ENCODE measurements around the gene RHBDF2. TPM values are rescaled to one million over a fixed set of nuclear protein-coding genes. Genes with fewer than 3 reads are reported as not detected.

The RHBDF2 gene
- polyA plus RNA-seq, 4 donors, result 2.0 to 43.2 (median 10.9) TPM

DNA sequence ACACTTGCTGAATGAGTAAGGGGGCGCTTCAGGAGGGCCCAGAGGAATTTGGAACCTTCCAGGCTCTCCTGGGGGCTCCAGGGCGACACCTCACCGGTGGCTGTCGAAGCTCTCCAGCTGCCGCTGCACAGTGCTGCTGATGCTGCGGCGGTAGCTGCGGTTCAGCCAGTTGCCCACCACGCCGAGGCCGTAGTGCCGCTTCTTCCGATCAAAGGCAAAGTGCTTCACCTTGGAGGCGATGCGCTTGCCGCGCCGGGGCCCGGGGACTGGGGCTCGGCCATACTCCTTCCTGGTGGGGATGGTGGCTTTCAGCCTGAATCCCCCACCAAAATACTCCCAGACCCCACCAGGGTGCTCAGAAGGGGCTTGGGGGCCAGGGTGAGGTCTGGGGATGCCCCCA is 24.5 kb downstream of the RHBDF2 start:
- peaks cover 3 to 87% (median 7%) of the 10 kb centered on the region in 3 donors for H3K36me3 ChIP-seq (ENCODE audit: control insufficient read depth in 3 of 3, insufficient read depth in 2 of 3, low read depth in 1 of 3, low read length in 3 of 3)
- H3K4me3 ChIP-seq (ENCODE audit: low read depth in 1 of 3, low read length in 3 of 3), result no peak overlapping the region
- DNase-seq, result no peak
- H3K4me1 ChIP-seq (ENCODE audit: control insufficient read depth in 3 of 3, insufficient read depth in 2 of 3, low read depth in 1 of 3, low read length in 2 of 3), result peaks cover 0 to 7% (median 0%) of the 10 kb centered on the region in 3 donors
- FAIRE-seq, result no peak
- no peak overlapping the region for H3K27ac ChIP-seq (ENCODE audit: low read depth in 1 of 3, low read length in 2 of 3)
- no peaks in the 10 kb centered on the region for H3K27me3 ChIP-seq (ENCODE audit: control insufficient read depth in 3 of 3, insufficient read depth in 3 of 3, low read length in 3 of 3)
- 95 to 96% (median 96%) methylated on average over 18 to 20 of the region's 20 CpGs for WGBS, 3 donors
- H3K9me3 ChIP-seq (ENCODE audit: control insufficient read depth in 2 of 2, insufficient read depth in 1 of 2, low read depth in 1 of 2, low read length in 1 of 2), result no peaks in the 10 kb centered on the region

DNA sequence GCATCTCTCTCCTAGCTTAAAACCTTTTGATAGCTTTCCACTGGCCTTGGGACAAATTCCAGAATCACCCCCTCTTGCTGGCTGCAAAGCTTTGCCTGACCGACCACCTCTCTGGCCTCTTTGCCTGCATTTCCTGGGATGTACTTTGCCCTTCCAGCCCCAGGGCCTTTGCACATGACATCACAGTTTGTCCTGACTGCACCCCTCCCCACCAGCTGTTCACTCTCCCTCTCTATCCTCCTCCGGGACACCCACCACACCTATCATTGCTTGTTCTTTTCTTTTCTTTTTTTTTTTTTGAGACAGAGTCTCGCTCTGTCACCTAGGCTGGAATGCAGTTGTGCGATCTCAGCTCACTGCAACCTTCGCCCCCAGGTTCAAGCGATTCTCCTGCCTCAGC is 25.9 kb downstream of the RHBDF2 start:
- DNase-seq, result no peak
- 95 to 97% (median 96%) methylated on average over 6 of the region's 6 CpGs for WGBS, 3 donors
- Histone ChIP-seq H3K36me3 (ENCODE audit: control insufficient read depth in 3 of 3, insufficient read depth in 2 of 3, low read depth in 1 of 3, low read length in 3 of 3) (peaks cover 3 to 89% (median 7%) of the 10 kb centered on the region in 3 donors), H3K27ac (ENCODE audit: low read depth in 1 of 3, low read length in 2 of 3) (no peak overlapping the region), H3K27me3 (ENCODE audit: control insufficient read depth in 3 of 3, insufficient read depth in 3 of 3, low read length in 3 of 3) (no peaks in the 10 kb centered on the region), H3K9me3 (ENCODE audit: control insufficient read depth in 2 of 2, insufficient read depth in 1 of 2, low read depth in 1 of 2, low read length in 1 of 2) (no peaks in the 10 kb centered on the region), H3K4me3 (ENCODE audit: low read depth in 1 of 3, low read length in 3 of 3) (no peak overlapping the region), H3K4me1 (ENCODE audit: control insufficient read depth in 3 of 3, insufficient read depth in 2 of 3, low read depth in 1 of 3, low read length in 2 of 3) (peaks cover 0 to 1% (median 0%) of the 10 kb centered on the region in 3 donors)
- no peak for FAIRE-seq

DNA sequence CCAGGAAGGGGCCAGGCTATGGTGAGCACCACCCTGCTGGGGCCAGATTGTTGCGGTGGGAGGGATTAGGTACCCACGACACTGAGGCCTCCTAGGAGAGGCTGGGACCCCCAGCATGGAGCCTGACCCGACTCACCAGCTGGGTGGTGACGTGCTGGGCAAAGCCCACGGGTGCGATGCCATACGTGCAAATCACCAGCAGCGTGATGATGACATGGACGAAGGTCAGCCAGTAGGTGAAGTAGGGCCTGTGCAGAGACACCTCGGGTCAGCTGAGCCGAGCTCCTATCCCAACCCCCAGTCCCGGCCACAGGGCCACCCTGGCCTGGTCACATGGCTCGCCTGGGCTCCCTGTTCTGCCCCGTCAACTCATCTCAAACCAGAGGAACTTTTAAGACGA is 26.3 kb downstream of the RHBDF2 start:
- Histone ChIP-seq H3K9me3 (ENCODE audit: control insufficient read depth in 2 of 2, insufficient read depth in 1 of 2, low read depth in 1 of 2, low read length in 1 of 2) (no peaks in the 10 kb centered on the region), H3K27ac (ENCODE audit: low read depth in 1 of 3, low read length in 2 of 3) (no peak overlapping the region), H3K27me3 (ENCODE audit: control insufficient read depth in 3 of 3, insufficient read depth in 3 of 3, low read length in 3 of 3) (no peaks in the 10 kb centered on the region), H3K4me3 (ENCODE audit: low read depth in 1 of 3, low read length in 3 of 3) (no peak overlapping the region), H3K4me1 (ENCODE audit: control insufficient read depth in 3 of 3, insufficient read depth in 2 of 3, low read depth in 1 of 3, low read length in 2 of 3) (peaks cover 0 to 5% (median 0%) of the 10 kb centered on the region in 3 donors), H3K36me3 (ENCODE audit: control insufficient read depth in 3 of 3, insufficient read depth in 2 of 3, low read depth in 1 of 3, low read length in 3 of 3) (peaks cover 3 to 91% (median 7%) of the 10 kb centered on the region in 3 donors)
- FAIRE-seq (no peak), DNase-seq (no peak)
- WGBS, 3 donors, result 92 to 97% (median 96%) methylated on average over 14 to 15 of the region's 15 CpGs

DNA sequence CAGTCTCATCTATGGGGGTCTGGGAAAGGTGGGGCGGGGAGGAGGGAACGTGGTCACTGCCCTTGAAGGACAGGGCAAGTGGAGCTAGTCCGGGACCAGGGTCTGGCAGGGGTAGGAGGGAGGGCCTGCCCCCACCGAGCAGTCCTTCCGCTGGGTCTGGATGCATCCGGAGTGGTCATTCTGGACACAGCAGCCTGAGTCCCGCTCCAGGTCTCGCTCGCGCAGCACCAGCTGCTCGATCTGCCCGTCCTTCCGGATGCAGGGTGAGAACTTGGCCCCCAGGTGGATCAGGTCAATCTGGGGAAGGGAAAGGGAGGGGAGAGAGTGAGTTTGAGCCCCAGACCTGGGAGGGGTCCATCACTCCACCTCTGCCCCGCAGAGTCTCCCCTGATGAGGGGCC is 27.0 kb downstream of the RHBDF2 start:
- no peaks in the 10 kb centered on the region for H3K27me3 ChIP-seq (ENCODE audit: control insufficient read depth in 3 of 3, insufficient read depth in 3 of 3, low read length in 3 of 3)
- 95 to 97% (median 97%) methylated on average over 12 to 14 of the region's 14 CpGs for WGBS, 3 donors
- no peak overlapping the region for H3K27ac ChIP-seq (ENCODE audit: low read depth in 1 of 3, low read length in 2 of 3)
- H3K4me3 ChIP-seq (ENCODE audit: low read depth in 1 of 3, low read length in 3 of 3), result no peak overlapping the region
- no peaks in the 10 kb centered on the region for H3K9me3 ChIP-seq (ENCODE audit: control insufficient read depth in 2 of 2, insufficient read depth in 1 of 2, low read depth in 1 of 2, low read length in 1 of 2)
- DNase-seq, result no peak
- H3K36me3 ChIP-seq (ENCODE audit: control insufficient read depth in 3 of 3, insufficient read depth in 2 of 3, low read depth in 1 of 3, low read length in 3 of 3), result peaks cover 3 to 90% (median 7%) of the 10 kb centered on the region in 3 donors
- FAIRE-seq, result no peak
- peaks cover 0 to 10% (median 0%) of the 10 kb centered on the region in 3 donors for H3K4me1 ChIP-seq (ENCODE audit: control insufficient read depth in 3 of 3, insufficient read depth in 2 of 3, low read depth in 1 of 3, low read length in 2 of 3)

DNA sequence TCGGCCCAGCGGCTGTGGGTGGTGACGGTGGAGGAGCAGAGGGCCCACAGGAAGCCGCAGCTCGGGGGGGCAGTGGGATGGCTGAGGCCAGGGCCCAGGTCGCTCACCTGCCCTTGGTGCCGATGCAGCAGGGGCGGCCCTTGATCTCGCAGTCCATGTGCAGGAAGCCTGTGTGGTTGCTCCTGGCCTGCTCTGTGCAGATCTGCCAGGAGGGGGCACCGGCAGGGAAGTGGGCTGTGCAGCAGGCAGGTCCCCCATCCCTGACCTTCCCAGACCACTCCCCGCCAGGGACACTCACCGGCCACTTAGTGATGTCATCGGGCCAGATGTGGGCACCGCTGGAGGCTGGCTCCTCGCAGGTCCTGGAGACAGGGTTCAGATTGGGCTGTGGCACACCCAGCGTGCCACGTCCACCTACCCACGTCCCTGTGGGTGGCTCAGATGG is 27.7 kb downstream of the RHBDF2 start:
- Histone ChIP-seq H3K4me3 (ENCODE audit: low read depth in 1 of 3, low read length in 3 of 3) (no peak overlapping the region), H3K27ac (ENCODE audit: low read depth in 1 of 3, low read length in 2 of 3) (no peak overlapping the region), H3K27me3 (ENCODE audit: control insufficient read depth in 3 of 3, insufficient read depth in 3 of 3, low read length in 3 of 3) (no peaks in the 10 kb centered on the region), H3K4me1 (ENCODE audit: control insufficient read depth in 3 of 3, insufficient read depth in 2 of 3, low read depth in 1 of 3, low read length in 2 of 3) (peaks cover 0 to 10% (median 0%) of the 10 kb centered on the region in 3 donors), H3K9me3 (ENCODE audit: control insufficient read depth in 2 of 2, insufficient read depth in 1 of 2, low read depth in 1 of 2, low read length in 1 of 2) (no peaks in the 10 kb centered on the region), H3K36me3 (ENCODE audit: control insufficient read depth in 3 of 3, insufficient read depth in 2 of 3, low read depth in 1 of 3, low read length in 3 of 3) (peaks cover 0 to 90% (median 5%) of the 10 kb centered on the region in 3 donors)
- DNase-seq, result no peak
- 83 to 88% (median 85%) methylated on average over 15 to 18 of the region's 18 CpGs for WGBS, 3 donors
- FAIRE-seq, result no peak

DNA sequence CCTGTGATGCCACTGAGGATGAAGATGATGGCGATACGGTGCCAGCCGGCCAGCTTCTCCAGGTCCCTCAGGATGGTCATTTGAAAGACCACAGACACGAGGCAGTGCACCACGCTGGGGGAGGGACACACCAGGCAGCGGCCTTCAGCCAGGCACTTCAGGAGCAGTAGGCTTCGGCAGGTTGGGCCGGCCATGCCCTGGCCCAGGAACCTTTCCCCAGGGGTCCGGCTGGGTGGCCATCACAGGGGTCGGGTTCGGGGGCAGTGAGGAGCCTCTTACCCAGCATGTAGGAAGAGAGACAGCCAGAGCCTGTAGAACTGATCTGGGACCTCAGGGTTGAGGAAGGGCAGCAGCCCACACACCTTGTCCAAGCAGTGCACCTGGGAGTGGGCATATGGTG is 28.5 kb downstream of the RHBDF2 start:
- Histone ChIP-seq H3K4me1 (ENCODE audit: control insufficient read depth in 3 of 3, insufficient read depth in 2 of 3, low read depth in 1 of 3, low read length in 2 of 3) (peaks cover 0 to 10% (median 0%) of the 10 kb centered on the region in 3 donors), H3K27ac (ENCODE audit: low read depth in 1 of 3, low read length in 2 of 3) (no peak overlapping the region), H3K36me3 (ENCODE audit: control insufficient read depth in 3 of 3, insufficient read depth in 2 of 3, low read depth in 1 of 3, low read length in 3 of 3) (peaks cover 0 to 82% (median 5%) of the 10 kb centered on the region in 3 donors), H3K9me3 (ENCODE audit: control insufficient read depth in 2 of 2, insufficient read depth in 1 of 2, low read depth in 1 of 2, low read length in 1 of 2) (no peaks in the 10 kb centered on the region), H3K27me3 (ENCODE audit: control insufficient read depth in 3 of 3, insufficient read depth in 3 of 3, low read length in 3 of 3) (no peaks in the 10 kb centered on the region), H3K4me3 (ENCODE audit: low read depth in 1 of 3, low read length in 3 of 3) (no peak overlapping the region)
- DNase-seq, result no peak
- FAIRE-seq, result no peak
- WGBS, 3 donors, result 93 to 97% (median 96%) methylated on average over 10 to 11 of the region's 11 CpGs

DNA sequence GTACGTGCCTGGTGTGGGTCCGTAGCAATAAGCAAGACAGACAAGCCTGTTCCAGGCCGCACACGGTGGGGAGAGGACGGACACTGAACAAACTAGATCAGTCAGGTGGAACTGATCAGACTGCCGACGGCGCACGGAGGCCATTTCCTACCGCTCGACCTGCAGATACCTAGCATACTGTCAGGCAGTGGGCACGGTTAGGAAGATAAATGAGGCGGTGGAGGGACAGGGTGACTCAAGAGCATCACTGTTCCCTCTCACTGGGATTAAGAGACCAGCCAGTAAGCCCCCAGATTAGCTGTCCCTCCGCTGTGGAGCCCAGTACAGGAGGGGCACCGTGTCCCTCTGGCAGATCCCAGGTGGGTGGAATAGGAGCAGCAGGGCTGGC is 29.0 kb downstream of the RHBDF2 start:
- Histone ChIP-seq H3K4me1 (ENCODE audit: control insufficient read depth in 3 of 3, insufficient read depth in 2 of 3, low read depth in 1 of 3, low read length in 2 of 3) (peaks cover 0 to 10% (median 0%) of the 10 kb centered on the region in 3 donors), H3K9me3 (ENCODE audit: control insufficient read depth in 2 of 2, insufficient read depth in 1 of 2, low read depth in 1 of 2, low read length in 1 of 2) (no peaks in the 10 kb centered on the region), H3K27me3 (ENCODE audit: control insufficient read depth in 3 of 3, insufficient read depth in 3 of 3, low read length in 3 of 3) (no peaks in the 10 kb centered on the region), H3K36me3 (ENCODE audit: control insufficient read depth in 3 of 3, insufficient read depth in 2 of 3, low read depth in 1 of 3, low read length in 3 of 3) (peaks cover 0 to 77% (median 5%) of the 10 kb centered on the region in 3 donors), H3K27ac (ENCODE audit: low read depth in 1 of 3, low read length in 2 of 3) (no peak overlapping the region), H3K4me3 (ENCODE audit: low read depth in 1 of 3, low read length in 3 of 3) (no peak overlapping the region)
- 93% methylated on average over 15 of the region's 15 CpGs for WGBS, 3 donors
- DNase-seq (no peak), FAIRE-seq (no peak)

DNA sequence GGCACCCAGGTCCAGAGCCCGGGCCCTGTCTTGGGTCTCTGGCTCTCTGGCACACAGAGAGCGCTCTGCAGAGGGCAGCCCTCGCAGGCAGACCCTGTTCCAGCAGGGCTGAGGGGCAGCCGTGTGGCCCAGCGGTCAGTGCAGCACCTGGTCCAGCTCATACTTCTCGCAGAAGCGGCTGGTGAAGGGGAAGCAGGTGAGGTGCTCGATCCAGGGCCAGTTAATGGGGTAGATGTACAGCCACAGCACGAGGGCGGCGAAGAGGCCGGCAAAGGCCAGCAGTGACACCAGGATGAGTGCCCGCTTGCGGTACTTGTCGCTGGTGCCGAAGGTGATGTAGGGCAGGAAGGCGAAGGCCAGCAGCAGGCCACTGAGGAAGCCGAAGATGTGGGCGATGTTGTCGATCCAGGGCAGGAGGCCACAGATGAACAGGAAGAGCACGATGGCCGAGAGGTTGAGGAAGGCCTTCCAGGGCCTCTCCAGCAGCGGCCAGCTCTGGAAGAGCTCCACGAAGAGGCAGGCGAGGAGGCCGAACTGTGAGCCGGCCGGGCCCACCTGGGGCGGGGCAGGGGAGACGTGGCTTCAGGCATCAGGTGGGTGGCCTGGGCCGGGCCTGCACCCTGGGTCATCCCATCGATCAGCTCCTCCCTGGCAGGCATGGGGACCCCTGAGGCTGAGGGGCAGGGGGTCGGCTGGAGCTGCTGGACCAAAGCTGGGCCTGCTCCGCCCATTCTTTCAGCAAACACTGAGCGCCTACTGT is 29.5 kb downstream of the RHBDF2 start:
- H3K4me3 ChIP-seq (ENCODE audit: low read depth in 1 of 3, low read length in 3 of 3), result no peak overlapping the region
- H3K4me1 ChIP-seq (ENCODE audit: control insufficient read depth in 3 of 3, insufficient read depth in 2 of 3, low read depth in 1 of 3, low read length in 2 of 3), result peaks cover 0 to 10% (median 0%) of the 10 kb centered on the region in 3 donors
- H3K9me3 ChIP-seq (ENCODE audit: control insufficient read depth in 2 of 2, insufficient read depth in 1 of 2, low read depth in 1 of 2, low read length in 1 of 2), result no peaks in the 10 kb centered on the region
- no peak for FAIRE-seq
- no peak for DNase-seq
- H3K27me3 ChIP-seq (ENCODE audit: control insufficient read depth in 3 of 3, insufficient read depth in 3 of 3, low read length in 3 of 3), result no peaks in the 10 kb centered on the region
- no peak overlapping the region for H3K27ac ChIP-seq (ENCODE audit: low read depth in 1 of 3, low read length in 2 of 3)
- peaks cover 0 to 72% (median 5%) of the 10 kb centered on the region in 3 donors for H3K36me3 ChIP-seq (ENCODE audit: control insufficient read depth in 3 of 3, insufficient read depth in 2 of 3, low read depth in 1 of 3, low read length in 3 of 3)
- 90 to 92% (median 92%) methylated on average over 34 to 35 of the region's 35 CpGs for WGBS, 3 donors

Data from small intestine (tissue), 7 donors.